ENCODE measurements around the gene LIPC.

DNA sequence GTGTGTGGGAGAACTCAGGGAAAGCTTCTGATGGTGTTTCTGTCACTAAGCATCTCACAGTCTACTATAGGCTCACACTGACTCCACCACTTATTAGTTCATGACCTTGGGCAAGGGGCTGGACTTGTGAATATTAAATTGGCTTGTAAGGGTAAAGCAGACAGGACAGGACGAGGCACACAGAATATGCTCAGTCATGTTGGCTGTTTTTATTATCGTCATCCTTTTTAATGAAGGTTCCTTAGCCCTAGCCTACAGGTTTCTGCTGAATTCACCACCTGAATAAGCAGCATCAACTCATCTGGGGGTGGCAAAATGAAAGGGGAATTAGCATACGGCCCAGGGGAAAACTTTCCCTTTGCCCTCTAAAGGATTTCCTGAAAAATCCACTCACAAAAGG lies 39.6 kb upstream of the LIPC start:
- TF ChIP-seq, protein P1, sequence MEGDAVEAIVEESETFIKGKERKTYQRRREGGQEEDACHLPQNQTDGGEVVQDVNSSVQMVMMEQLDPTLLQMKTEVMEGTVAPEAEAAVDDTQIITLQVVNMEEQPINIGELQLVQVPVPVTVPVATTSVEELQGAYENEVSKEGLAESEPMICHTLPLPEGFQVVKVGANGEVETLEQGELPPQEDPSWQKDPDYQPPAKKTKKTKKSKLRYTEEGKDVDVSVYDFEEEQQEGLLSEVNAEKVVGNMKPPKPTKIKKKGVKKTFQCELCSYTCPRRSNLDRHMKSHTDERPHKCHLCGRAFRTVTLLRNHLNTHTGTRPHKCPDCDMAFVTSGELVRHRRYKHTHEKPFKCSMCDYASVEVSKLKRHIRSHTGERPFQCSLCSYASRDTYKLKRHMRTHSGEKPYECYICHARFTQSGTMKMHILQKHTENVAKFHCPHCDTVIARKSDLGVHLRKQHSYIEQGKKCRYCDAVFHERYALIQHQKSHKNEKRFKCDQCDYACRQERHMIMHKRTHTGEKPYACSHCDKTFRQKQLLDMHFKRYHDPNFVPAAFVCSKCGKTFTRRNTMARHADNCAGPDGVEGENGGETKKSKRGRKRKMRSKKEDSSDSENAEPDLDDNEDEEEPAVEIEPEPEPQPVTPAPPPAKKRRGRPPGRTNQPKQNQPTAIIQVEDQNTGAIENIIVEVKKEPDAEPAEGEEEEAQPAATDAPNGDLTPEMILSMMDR (IDR thresholded peaks at IDR 0.05 in 4 of 5, conservative IDR thresholded peaks at IDR 0.05 in 1 of 5) = no peak
- no peak for TF ChIP-seq POLR2A (IDR thresholded peaks at IDR 0.05)
